ENCODE data around the gene TDRD6. TPM values are rescaled to one million over a fixed set of nuclear protein-coding genes. Genes with fewer than 3 reads are reported as not detected.

Gene TDRD6
- total RNA-seq, 4 donors from 2014 or later = under 0.01 to 1.5 (median 0.75) TPM

DNA sequence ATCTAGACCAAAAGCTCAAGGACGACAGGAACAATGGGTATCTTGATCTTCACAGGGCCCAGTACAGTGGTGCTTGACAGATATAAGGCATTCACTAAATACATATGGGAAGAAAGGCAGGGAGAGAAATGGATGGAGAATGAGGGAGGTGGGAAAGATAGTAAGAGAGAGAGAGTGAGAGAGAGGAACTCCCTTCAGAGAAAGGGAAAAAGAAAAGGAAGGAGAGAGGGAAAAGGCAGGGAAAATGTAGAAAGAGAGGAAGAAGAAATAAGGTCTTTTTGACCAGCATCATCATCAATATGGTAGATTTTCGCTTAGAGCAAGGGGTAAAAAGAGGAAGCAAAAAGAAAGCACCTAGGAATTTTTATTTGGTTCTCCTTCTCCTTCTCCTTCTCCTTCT, 58.3 kb downstream of the TDRD6 start:
- no peaks in the 10 kb centered on the region for H3K36me3 ChIP-seq
- H3K4me1 ChIP-seq = no peaks in the 10 kb centered on the region
- DNase-seq = no peak
- intact Hi-C loops (cut with DNase I; ENCODE audit: low total_unique reads) = no loop called here
- H3K27ac ChIP-seq = no peak overlapping the region
- H3K9me3 ChIP-seq = no peaks in the 10 kb centered on the region
- H3K4me3 ChIP-seq = no peak overlapping the region
- no peaks in the 10 kb centered on the region for H3K27me3 ChIP-seq
- no peak for TF ChIP-seq POLR2A (IDR thresholded peaks at IDR 0.05)
- TF ChIP-seq, protein P1, sequence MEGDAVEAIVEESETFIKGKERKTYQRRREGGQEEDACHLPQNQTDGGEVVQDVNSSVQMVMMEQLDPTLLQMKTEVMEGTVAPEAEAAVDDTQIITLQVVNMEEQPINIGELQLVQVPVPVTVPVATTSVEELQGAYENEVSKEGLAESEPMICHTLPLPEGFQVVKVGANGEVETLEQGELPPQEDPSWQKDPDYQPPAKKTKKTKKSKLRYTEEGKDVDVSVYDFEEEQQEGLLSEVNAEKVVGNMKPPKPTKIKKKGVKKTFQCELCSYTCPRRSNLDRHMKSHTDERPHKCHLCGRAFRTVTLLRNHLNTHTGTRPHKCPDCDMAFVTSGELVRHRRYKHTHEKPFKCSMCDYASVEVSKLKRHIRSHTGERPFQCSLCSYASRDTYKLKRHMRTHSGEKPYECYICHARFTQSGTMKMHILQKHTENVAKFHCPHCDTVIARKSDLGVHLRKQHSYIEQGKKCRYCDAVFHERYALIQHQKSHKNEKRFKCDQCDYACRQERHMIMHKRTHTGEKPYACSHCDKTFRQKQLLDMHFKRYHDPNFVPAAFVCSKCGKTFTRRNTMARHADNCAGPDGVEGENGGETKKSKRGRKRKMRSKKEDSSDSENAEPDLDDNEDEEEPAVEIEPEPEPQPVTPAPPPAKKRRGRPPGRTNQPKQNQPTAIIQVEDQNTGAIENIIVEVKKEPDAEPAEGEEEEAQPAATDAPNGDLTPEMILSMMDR (IDR thresholded peaks at IDR 0.05) = no peak

DNA sequence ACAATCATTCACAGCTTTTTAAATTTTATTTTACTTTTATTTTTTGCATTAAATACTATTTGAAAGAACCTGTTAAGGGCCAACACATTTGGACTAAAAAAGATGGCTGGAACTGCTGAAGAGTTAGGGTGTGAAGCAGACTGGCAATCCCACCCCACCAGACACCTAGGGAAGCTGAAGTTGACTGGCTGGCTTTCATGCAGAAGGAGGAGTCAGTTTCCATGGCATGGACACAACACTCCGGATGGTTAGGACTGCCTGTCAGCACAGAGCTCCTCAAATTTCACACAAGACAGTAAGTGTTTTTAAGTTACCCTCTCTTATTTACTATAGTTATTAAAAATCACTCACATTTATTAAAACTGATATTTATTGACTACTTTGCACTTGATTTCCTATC, 59.0 kb downstream of the TDRD6 start, which contains the start of gene ANKRD66:
Gene ANKRD66 (plus strand): TSS at position 238 of the 400 bp plus-strand sequence. CDS start 5,016 bp downstream, outside the sequence.
- H3K27ac ChIP-seq = no peak within 1 kb of the TSS
- H3K36me3 ChIP-seq = no peaks in the 10 kb centered on the region
- no peak for TF ChIP-seq POLR2A (IDR thresholded peaks at IDR 0.05)
- TF ChIP-seq, protein P1 (IDR thresholded peaks at IDR 0.05) = no peak
- H3K4me1 ChIP-seq = no peaks in the 10 kb centered on the region
- intact Hi-C loops (cut with DNase I; ENCODE audit: low total_unique reads) = no loop called here
- no peak within 1 kb of the TSS for H3K4me3 ChIP-seq
- no peak for DNase-seq
- no peaks in the 10 kb centered on the region for H3K9me3 ChIP-seq
- no peaks in the 10 kb centered on the region for H3K27me3 ChIP-seq

DNA sequence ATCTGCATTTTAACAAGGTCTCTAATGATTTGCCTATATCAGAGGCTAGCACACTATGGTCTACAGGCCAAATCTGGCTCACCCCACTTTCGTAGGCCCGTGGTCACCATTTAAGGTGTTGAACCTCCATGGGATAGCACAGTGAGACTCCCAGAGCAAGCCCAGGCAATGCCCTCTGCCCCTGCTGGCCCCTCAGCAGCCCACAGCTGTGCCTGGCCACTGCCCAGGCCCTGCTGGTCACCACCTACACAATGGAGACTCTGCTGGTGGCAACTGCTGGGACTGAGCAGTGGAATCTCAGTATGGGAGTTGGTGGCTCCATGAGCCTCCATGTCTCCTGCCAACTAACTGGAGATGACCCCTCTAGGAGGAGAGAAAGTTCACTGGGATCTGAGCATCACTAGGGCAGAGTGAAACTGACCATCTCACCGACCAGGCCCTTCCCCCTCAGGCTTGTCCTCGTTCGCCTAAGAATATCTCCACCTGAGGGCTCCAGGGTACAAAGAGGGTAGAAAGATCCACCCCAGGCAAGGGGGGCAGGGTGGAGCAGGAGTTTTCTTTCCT, 61.3 kb downstream of the TDRD6 start:
- TF ChIP-seq, protein P1 (IDR thresholded peaks at IDR 0.05) = no peak
- no peak for TF ChIP-seq POLR2A (IDR thresholded peaks at IDR 0.05)
- H3K4me1 ChIP-seq = no peaks in the 10 kb centered on the region
- intact Hi-C loops (cut with DNase I; ENCODE audit: low total_unique reads) = no loop called here
- H3K27ac ChIP-seq = no peak overlapping the region
- no peaks in the 10 kb centered on the region for H3K9me3 ChIP-seq
- DNase-seq = no peak
- H3K27me3 ChIP-seq = no peaks in the 10 kb centered on the region
- no peak overlapping the region for H3K4me3 ChIP-seq
- H3K36me3 ChIP-seq = no peaks in the 10 kb centered on the region

DNA sequence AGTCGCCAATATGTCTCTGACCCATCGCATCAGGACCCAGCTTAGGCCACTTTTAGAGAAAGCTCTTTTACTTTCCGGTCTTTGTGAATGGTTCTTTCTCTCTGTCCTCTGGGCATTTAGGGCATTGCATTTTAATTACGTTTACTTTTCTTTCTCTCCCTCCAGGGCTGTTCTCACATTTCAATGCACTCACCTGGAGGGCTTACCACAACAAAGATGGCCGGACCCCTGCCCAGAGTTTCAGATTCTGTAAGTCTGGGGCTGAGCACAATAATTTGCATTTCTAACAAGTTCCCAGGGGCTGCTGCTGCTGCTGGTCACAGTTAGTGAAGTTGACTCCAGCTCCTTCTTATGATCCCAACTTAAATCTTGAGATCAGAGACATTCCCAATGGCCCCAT, 62.0 kb downstream of the TDRD6 start:
- H3K36me3 ChIP-seq = no peaks in the 10 kb centered on the region
- no peaks in the 10 kb centered on the region for H3K4me1 ChIP-seq
- no peaks in the 10 kb centered on the region for H3K27me3 ChIP-seq
- no peaks in the 10 kb centered on the region for H3K9me3 ChIP-seq
- H3K4me3 ChIP-seq = no peak overlapping the region
- DNase-seq = no peak
- TF ChIP-seq, protein P1 (IDR thresholded peaks at IDR 0.05) = no peak
- TF ChIP-seq POLR2A (IDR thresholded peaks at IDR 0.05) = no peak
- no peak overlapping the region for H3K27ac ChIP-seq
- intact Hi-C loops (cut with DNase I; ENCODE audit: low total_unique reads) = no loop called here

DNA sequence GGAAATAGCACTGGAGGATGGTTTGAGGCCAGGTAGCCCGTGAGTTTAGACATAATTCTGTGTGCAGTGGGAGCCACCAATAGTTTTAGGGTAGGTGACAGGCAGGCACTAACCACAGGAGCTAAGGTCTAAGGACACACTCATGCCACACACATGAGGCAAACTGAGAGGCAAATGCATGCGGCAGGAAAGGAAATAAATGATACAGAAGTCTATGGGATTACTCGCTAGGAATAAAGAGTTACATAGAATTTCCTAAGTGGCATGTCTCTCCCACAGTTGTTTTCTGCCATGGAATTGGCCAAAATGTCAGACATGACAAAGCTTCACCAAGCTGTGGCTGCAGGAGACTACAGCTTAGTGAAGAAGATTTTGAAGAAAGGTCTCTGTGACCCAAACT, 64.0 kb downstream of the TDRD6 start:
- intact Hi-C loops (cut with DNase I; ENCODE audit: low total_unique reads) = no loop called here
- TF ChIP-seq, protein P1 (IDR thresholded peaks at IDR 0.05) = no peak
- TF ChIP-seq POLR2A (IDR thresholded peaks at IDR 0.05) = no peak

More for the DNA sequence above, 64.0 kb downstream of the TDRD6 start:
- H3K27ac ChIP-seq = no peak overlapping the region
- no peaks in the 10 kb centered on the region for H3K27me3 ChIP-seq
- H3K4me1 ChIP-seq = no peaks in the 10 kb centered on the region
- no peak for DNase-seq
- no peaks in the 10 kb centered on the region for H3K9me3 ChIP-seq
- no peak overlapping the region for H3K4me3 ChIP-seq
- H3K36me3 ChIP-seq = no peaks in the 10 kb centered on the region

Other genes with a start within 250 kb of the TDRD6 start
- 10 to 100 TPM in 2 of 4 donors, 1 to 10 TPM in 2; 3.0 to 36.4 (median 16.3) TPM for gene RCAN2, start 196.4 kb upstream of the TDRD6 start, total RNA-seq
- gene CYP39A1, start 35.1 kb upstream of the TDRD6 start, total RNA-seq = 10 to 100 TPM in 1 of 4 donors, 1 to 10 TPM in 3; 3.1 to 18.9 (median 3.9) TPM
- gene SLC25A27, start 34.9 kb upstream of the TDRD6 start, total RNA-seq = 10 to 100 TPM; 24.6 to 47.2 (median 33.3) TPM
- 1 to 10 TPM in 1 of 4 donors, not detected in 3; 3.9 TPM for gene PLA2G7, start 47.5 kb downstream of the TDRD6 start, total RNA-seq
- gene ANKRD66, start 59.0 kb downstream of the TDRD6 start, total RNA-seq = 1 to 10 TPM in 1 of 4 donors, not detected in 3; 2.3 TPM
- under 1 TPM in 1 of 4 donors, not detected in 3; under 0.01 TPM for gene MEP1A, start 105.5 kb downstream of the TDRD6 start, total RNA-seq
- 10 to 100 TPM; 21.5 to 51.2 (median 35.9) TPM for gene ADGRF5, start 234.1 kb downstream of the TDRD6 start, total RNA-seq

All from uterus (tissue), 4 donors.